Testis (tissue), 3 donors: ENCODE data around the gene SATL1. TPM values are rescaled to one million over a fixed set of nuclear protein-coding genes. Genes with fewer than 3 reads are reported as not detected.

Experiments used
- DNase-seq: peaks from one replicate; pipeline ENCODE4 v3.0.0-alpha.2; 2019
- H3K27ac ChIP-seq, 2 donors: fragments of 200-600 bp; sonication (generic); one replicate each; pipeline ENCODE4 v1.5.1; 2019
- H3K27me3 ChIP-seq: fragments of 200-600 bp; sonication (generic); one replicate; pipeline ENCODE4 v1.5.1; 2019
- H3K36me3 ChIP-seq: fragments of 200-600 bp; sonication (generic); one replicate; pipeline ENCODE4 v1.5.1; 2017; ENCODE audit warnings: low read depth; ENCODE audit errors: missing control alignments
- H3K4me1 ChIP-seq: fragments of 200-600 bp; sonication (generic); one replicate; pipeline ENCODE4 v1.5.1; 2019
- H3K4me3 ChIP-seq, 2 donors: fragments of 200-600 bp; sonication (generic); one replicate each; pipeline ENCODE4 v1.5.1; 2017 to 2019
- H3K9me3 ChIP-seq: fragments of 200-600 bp; sonication (generic); one replicate; pipeline ENCODE4 v1.5.1; 2017
- CTCF ChIP-seq, 3 experiments: fragments of 450-650 bp in 2 of 3; fragments of 200-600 bp in 1 of 3; sonication (generic) in 1 of 3; IDR thresholded peaks; one replicate each; pipeline ENCODE4 v1.5.1; 2016 to 2019; ENCODE audit warnings: antibody characterized with exemption in 3 of 3, mild to moderate bottlenecking in 2 of 3, moderate library complexity in 1 of 3
- POLR2A ChIP-seq: fragments of 450-650 bp; IDR thresholded peaks from one replicate; pipeline ENCODE4 v1.6.1; 2017; ENCODE audit warnings: antibody characterized with exemption, mild to moderate bottlenecking, moderate library complexity
- WGBS, 2 donors: methylation state at CpG; one replicate each; pipeline ENCODE4 v1.1.5; 2018; 5-methylcytosine and 5-hydroxymethylcytosine counted together
- intact Hi-C: fragments of 100-400 bp; cut with DNase I; formaldehyde crosslinking; loops from one replicate; pipeline ENCODE4 v1.15.1; 2023; ENCODE audit warnings: low total_unique reads
- polyA plus RNA-seq: library from polyadenylated mRNA; stranded (reverse); fragments of 350-450 nt; fragmentation: Illumina TruSeq; extraction: RNeasy Lipid Tissue Mini Kit (QIAGEN cat#74804); gene quantifications from one replicate; pipeline ENCODE4 v1.2.3, GENCODE V29; 2014; ENCODE audit warnings: low read depth, low replicate concordance; ENCODE audit not compliant: insufficient read depth
- total RNA-seq, 2 donors: library from RNA; depleted of rRNA; stranded (reverse); fragments of >200 nt; gene quantifications; one replicate each; pipeline ENCODE4 v1.2.3, GENCODE V29; 2016

Gene SATL1
- total and polyA plus RNA-seq, 3 donors from 2014 or later: 0.95 to 2.5 (median 2.4) TPM

DNA sequence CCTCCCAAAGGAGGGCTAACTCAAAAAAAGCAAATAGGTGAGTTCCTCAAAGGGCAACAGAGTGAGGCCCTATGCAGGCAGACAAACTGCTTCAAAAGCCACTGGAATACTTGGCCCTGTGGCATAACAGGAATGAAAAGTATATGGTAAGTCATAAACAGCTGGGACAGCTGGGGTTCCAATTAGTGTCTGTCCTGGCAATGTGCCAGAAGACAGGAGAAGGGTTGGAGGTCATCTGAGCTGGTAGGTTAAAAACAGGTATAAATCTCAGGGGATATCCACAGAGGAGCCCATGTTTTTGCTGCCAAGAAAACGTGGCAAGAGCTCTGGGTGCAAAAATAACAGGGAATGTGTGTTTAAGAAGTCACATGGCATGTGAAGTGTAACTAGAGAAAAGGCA lies 128.3 kb downstream of the SATL1 start:
- TF ChIP-seq POLR2A: no peak
- no peak for TF ChIP-seq CTCF (IDR thresholded peaks at IDR 0.05)
- Histone ChIP-seq H3K27ac (no peak overlapping the region), H3K27me3 (no peaks in the 10 kb centered on the region), H3K4me1 (no peaks in the 10 kb centered on the region), H3K4me3 (no peak overlapping the region), H3K36me3 (no peaks in the 10 kb centered on the region), H3K9me3 (no peaks in the 10 kb centered on the region)
- intact Hi-C loops: loop anchor here (10.0 kb wide), 1 partner anchor 430 kb away; no protein-coding TSS in a partner anchor
- DNase-seq: no peak
- 36 to 77% methylated on average over 1 of the region's 1 CpG for WGBS, 2 donors

DNA sequence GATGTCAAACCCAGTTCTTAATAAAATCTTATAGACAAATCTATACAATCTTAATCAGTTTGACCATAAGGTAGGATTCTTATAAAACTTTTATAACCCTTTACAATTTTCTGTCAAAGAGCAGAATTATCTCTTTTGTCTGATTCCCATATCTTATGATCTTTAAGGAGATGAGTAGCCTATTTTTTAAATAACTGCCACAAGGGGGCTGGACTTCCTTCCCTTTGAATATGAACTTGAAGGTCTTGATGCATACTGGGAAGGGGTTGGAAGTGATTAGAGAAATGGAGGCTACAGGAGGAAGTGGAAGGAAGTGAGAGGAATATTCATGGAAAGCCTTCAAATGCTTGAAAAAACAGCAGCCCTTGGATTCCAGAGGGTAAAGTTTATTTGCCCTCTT lies 128.8 kb downstream of the SATL1 start:
- no peak for DNase-seq
- no peaks in the 10 kb centered on the region for H3K9me3 ChIP-seq
- H3K36me3 ChIP-seq: no peaks in the 10 kb centered on the region
- no peak overlapping the region for H3K27ac ChIP-seq
- TF ChIP-seq CTCF (IDR thresholded peaks at IDR 0.05) (no peak), POLR2A (no peak)
- H3K27me3 ChIP-seq: no peaks in the 10 kb centered on the region
- no peak overlapping the region for H3K4me3 ChIP-seq
- H3K4me1 ChIP-seq: no peaks in the 10 kb centered on the region
- intact Hi-C loops: loop anchor here (10.0 kb wide), 1 partner anchor 430 kb away; no protein-coding TSS in a partner anchor

DNA sequence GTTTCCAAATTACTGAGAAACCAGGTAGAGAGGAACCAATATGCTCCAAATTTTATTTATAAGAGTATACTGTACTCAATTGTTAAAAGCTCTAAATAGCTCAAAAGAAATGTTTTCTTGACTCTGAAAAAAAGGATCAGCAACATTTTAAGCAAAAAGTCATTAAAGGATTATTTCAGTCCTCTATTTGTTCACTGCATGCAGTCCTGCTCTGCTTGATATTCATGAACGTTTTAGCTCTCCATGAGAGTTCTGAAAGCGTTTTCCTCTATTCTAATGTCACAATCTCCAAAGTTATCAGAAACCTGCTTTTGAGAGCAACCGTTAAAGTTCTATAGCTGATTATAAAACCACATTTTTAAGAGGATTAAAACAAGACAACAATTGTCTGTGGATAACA lies 129.4 kb downstream of the SATL1 start:
- Histone ChIP-seq H3K9me3 (no peaks in the 10 kb centered on the region), H3K27ac (no peak overlapping the region), H3K27me3 (no peaks in the 10 kb centered on the region), H3K36me3 (no peaks in the 10 kb centered on the region), H3K4me1 (no peaks in the 10 kb centered on the region), H3K4me3 (no peak overlapping the region)
- WGBS, 2 donors: 90 to 93% methylated on average over 3 of the region's 3 CpGs
- intact Hi-C loops: loop anchor here (10.0 kb wide), 1 partner anchor 431 kb away; no protein-coding TSS in a partner anchor
- no peak for TF ChIP-seq POLR2A
- TF ChIP-seq CTCF (IDR thresholded peaks at IDR 0.05): no peak
- DNase-seq: no peak

GRCh38 chrX:85113746-85114145 lies 129.8 kb downstream of the SATL1 start:
- Histone ChIP-seq H3K27ac (no peak overlapping the region), H3K9me3 (no peaks in the 10 kb centered on the region), H3K27me3 (no peaks in the 10 kb centered on the region), H3K36me3 (no peaks in the 10 kb centered on the region), H3K4me1 (no peaks in the 10 kb centered on the region), H3K4me3 (no peak overlapping the region)
- 80 to 88% methylated on average over 2 of the region's 2 CpGs for WGBS, 2 donors
- intact Hi-C loops: loop anchor here (10.0 kb wide), 1 partner anchor 431 kb away; no protein-coding TSS in a partner anchor
- TF ChIP-seq CTCF (IDR thresholded peaks at IDR 0.05): no peak
- TF ChIP-seq POLR2A: no peak
- no peak for DNase-seq

- no peaks in the 10 kb centered on the region for H3K36me3 ChIP-seq
- no peak for DNase-seq
- H3K27me3 ChIP-seq: no peaks in the 10 kb centered on the region
- intact Hi-C loops: loop anchor here (10.0 kb wide), 1 partner anchor 433 kb away; no protein-coding TSS in a partner anchor
- H3K4me1 ChIP-seq: no peaks in the 10 kb centered on the region
- H3K4me3 ChIP-seq: no peak overlapping the region
- H3K9me3 ChIP-seq: no peaks in the 10 kb centered on the region
- WGBS, 2 donors: 52 to 84% methylated on average over 3 to 9 of the region's 9 CpGs
- TF ChIP-seq CTCF (IDR thresholded peaks at IDR 0.05) (no peak), POLR2A (no peak)
- H3K27ac ChIP-seq: no peak overlapping the region
Measured at GRCh38 chrX:85112293-85112692, 131.3 kb downstream of the SATL1 start.
